GM12874 (cell line): ENCODE measurements around the gene FBRSL1.

ENCODE experiments used
- CTCF ChIP-seq: IDR thresholded peaks from 2 replicates; pipeline ENCODE4 v1.5.1; 2011; ENCODE audit warnings: low read depth, mild to moderate bottlenecking, control low read depth, low read length, moderate library complexity; ENCODE audit not compliant: insufficient read depth

Gene FBRSL1

DNA sequence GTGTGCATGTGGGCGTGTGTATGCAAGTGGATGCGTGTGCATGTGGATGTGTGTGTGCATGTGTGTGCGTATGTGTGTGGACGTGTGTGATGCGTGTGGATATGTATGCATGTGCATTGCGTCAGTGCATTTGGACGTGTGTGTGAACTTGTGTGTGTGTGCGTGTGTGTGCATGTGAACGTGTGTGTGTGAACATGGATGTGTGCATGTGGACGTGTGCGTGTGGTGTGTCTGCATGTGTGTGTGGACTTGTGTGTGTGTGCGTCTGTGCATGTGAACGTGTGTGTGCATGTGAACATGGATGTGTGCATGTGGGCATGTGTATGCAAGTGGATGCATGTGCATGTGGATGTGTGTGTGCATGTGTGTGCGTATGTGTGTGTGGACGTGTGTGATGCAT is 34.4 kb upstream of the FBRSL1 start:
- no peak for TF ChIP-seq CTCF

DNA sequence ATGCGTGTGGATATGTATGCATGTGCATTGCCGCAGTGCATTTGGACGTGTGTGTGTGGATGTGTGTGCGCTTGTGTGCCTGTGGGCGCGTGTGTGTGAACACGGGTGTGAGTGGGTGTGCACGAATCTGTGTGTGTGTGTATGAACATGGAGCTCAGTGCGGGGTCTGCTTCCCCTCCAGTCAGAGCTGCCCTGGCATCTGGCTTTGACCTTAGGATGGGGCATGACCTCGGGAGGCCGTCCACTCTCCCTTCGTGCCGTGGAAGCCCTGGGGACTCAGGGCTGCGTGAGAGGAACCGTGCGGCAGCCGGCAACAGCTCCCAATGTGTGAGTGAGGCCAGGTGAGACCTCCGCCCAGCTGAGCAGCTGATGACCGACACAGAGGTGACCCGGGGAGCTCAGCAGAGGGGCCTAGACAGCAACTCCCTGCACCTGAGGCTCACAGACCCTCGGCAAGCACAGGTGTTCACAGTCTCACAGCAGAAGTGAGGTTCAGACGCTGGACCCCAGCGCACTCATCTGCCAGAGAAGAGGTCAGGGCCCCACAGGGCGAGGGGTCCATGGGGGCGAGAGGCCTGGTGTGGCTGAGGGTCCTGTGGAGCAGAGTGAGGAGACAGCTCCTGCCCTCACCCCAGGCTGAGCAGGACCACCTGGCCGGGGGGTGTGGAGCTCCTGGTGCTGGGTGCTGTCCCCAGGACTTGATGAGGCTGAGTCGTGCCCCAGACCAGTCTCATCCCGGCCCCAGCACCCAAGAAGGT is 33.6 kb upstream of the FBRSL1 start:
- TF ChIP-seq CTCF = no peak

DNA sequence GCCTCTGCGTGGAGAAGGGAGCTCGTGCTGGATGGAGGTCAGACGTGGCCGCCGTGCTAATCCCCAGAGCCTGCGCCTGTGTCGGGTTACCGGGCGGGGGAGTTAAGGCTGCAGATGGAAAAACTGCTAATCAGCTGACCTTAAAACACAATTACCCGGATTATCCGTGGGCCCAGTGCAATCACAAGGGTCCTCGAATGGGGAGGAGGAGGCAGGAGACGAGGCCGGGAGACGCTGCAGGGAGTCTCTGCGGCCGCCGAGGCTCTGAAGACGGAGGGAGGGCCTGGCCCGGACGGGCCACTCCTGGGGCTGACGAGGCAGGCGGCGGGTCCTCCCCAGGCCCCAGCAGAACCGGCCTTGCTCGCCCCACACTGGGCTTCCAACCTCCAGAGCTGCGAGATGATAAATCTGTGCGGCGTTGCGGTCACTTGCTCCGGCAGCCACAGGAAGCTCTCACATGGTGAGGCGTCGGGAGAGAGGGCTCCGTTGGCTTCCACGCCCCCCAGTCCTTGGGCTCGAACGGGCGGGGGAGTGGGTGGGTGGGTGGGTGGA is 32.9 kb upstream of the FBRSL1 start:
- no peak for TF ChIP-seq CTCF

GRCh38 chr12:132458441-132458840 is 31.5 kb upstream of the FBRSL1 start:
- TF ChIP-seq CTCF = no peak

GRCh38 chr12:132458846-132459641 is 30.9 kb upstream of the FBRSL1 start:
- no peak for TF ChIP-seq CTCF

DNA sequence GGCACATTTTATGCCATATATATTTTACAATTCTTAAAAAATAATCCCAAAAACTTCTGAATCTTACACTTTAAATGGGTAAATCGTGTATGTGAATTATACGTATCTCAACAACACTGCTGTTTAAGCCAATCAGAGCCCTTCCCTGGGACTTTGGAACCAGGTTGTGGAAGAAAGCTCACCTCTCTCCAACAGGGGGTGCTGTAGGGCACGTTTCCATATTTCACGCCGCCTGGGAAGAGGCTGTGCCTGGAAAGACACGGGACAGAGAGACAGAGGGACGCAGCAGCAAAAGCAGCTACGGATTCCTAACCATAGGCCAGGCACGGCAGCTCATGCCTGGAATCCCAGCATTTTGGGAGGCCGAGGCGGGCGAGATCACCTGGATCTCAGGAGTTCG is 29.4 kb upstream of the FBRSL1 start:
- no peak for TF ChIP-seq CTCF

GRCh38 chr12:132461526-132461925 is 28.4 kb upstream of the FBRSL1 start:
- no peak for TF ChIP-seq CTCF
